Kidney epithelial cell (primary cell): ENCODE measurements around the gene MAGI1. TPM values are rescaled to one million over a fixed set of nuclear protein-coding genes. Genes with fewer than 3 reads are reported as not detected.
"Not testable (repeated sequence)": the region's sequence is repeated elsewhere in the genome, so short reads cannot be mapped to it uniquely, and the experiment has no call there.

Experiments used
- DNase-seq: peaks from one replicate; pipeline ENCODE4 v3.0.0-alpha.2; 2010; ENCODE audit warnings: low read depth
- H3K27me3 ChIP-seq: 2 replicates; pipeline ENCODE4 v1.6.0; 2011; ENCODE audit warnings: low read length; ENCODE audit not compliant: control insufficient read depth, insufficient read depth
- H3K36me3 ChIP-seq: 2 replicates; pipeline ENCODE4 v1.5.1; 2011; ENCODE audit warnings: low read length; ENCODE audit not compliant: control insufficient read depth, insufficient read depth
- H3K4me3 ChIP-seq: 2 replicates; pipeline ENCODE4 v1.5.1; 2011; ENCODE audit warnings: low read depth, mild to moderate bottlenecking, control low read depth, low read length
- total RNA-seq: library from RNA; depleted of rRNA; stranded (reverse); fragments of >200 nt; gene quantifications from 2 replicates; pipeline ENCODE4 v1.2.3, GENCODE V29; 2015
- TF ChIP-seq, protein P1 (sequence below): IDR thresholded peaks from 2 replicates; pipeline ENCODE4 v1.5.1; 2011; ENCODE audit warnings: mild to moderate bottlenecking, moderate library complexity, low read length, control low read depth, inconsistent platforms; ENCODE audit not compliant: insufficient read depth, poor library complexity, severe bottlenecking

The MAGI1 gene
- total RNA-seq, 1 donor from 2014 or later: 15.8 TPM

GRCh38 chr3:66048051-66048395 is 9.3 kb upstream of the MAGI1 start:
- H3K27me3 ChIP-seq: no peaks in the 10 kb centered on the region
- H3K4me3 ChIP-seq: no peak overlapping the region
- TF ChIP-seq, protein P1, sequence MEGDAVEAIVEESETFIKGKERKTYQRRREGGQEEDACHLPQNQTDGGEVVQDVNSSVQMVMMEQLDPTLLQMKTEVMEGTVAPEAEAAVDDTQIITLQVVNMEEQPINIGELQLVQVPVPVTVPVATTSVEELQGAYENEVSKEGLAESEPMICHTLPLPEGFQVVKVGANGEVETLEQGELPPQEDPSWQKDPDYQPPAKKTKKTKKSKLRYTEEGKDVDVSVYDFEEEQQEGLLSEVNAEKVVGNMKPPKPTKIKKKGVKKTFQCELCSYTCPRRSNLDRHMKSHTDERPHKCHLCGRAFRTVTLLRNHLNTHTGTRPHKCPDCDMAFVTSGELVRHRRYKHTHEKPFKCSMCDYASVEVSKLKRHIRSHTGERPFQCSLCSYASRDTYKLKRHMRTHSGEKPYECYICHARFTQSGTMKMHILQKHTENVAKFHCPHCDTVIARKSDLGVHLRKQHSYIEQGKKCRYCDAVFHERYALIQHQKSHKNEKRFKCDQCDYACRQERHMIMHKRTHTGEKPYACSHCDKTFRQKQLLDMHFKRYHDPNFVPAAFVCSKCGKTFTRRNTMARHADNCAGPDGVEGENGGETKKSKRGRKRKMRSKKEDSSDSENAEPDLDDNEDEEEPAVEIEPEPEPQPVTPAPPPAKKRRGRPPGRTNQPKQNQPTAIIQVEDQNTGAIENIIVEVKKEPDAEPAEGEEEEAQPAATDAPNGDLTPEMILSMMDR: no peak
- no peaks in the 10 kb centered on the region for H3K36me3 ChIP-seq
- DNase-seq: no peak

GRCh38 chr3:66047311-66048050 is 8.8 kb upstream of the MAGI1 start:
- TF ChIP-seq, protein P1: no peak
- DNase-seq: no peak
- Histone ChIP-seq H3K4me3 (no peak overlapping the region), H3K27me3 (no peaks in the 10 kb centered on the region), H3K36me3 (no peaks in the 10 kb centered on the region)

GRCh38 chr3:66046321-66046720 is 7.6 kb upstream of the MAGI1 start:
- DNase-seq, H3K27me3 ChIP-seq, H3K36me3 ChIP-seq, H3K4me3 ChIP-seq: not testable (repeated sequence)

- Histone ChIP-seq H3K4me3 (no peak overlapping the region), H3K36me3 (no peaks in the 10 kb centered on the region), H3K27me3 (no peaks in the 10 kb centered on the region)
- TF ChIP-seq, protein P1: no peak
- no peak for DNase-seq
These were observed 3.1 kb upstream of the MAGI1 start for GRCh38 chr3:66041828-66042227.

GRCh38 chr3:66041116-66041515 is 2.4 kb upstream of the MAGI1 start:
- no peak overlapping the region for H3K4me3 ChIP-seq
- DNase-seq: no peak
- H3K27me3 ChIP-seq: no peaks in the 10 kb centered on the region
- TF ChIP-seq, protein P1: no peak
- H3K36me3 ChIP-seq: no peaks in the 10 kb centered on the region

- peak overlapping the region; percentile 71 for H3K4me3 ChIP-seq
- TF ChIP-seq, protein P1: no peak
- H3K27me3 ChIP-seq: no peaks in the 10 kb centered on the region
- no peak for DNase-seq
- H3K36me3 ChIP-seq: no peaks in the 10 kb centered on the region
These were observed 821 bp upstream of the MAGI1 start for GRCh38 chr3:66039590-66039887.

- TF ChIP-seq, protein P1: no peak
- DNase-seq: no peak
- peak overlapping the region; percentile 71 for H3K4me3 ChIP-seq
- H3K27me3 ChIP-seq: no peaks in the 10 kb centered on the region
- no peaks in the 10 kb centered on the region for H3K36me3 ChIP-seq
These were observed 363 bp downstream of the MAGI1 start for GRCh38 chr3:66038384-66038725.
